ENCODE results near the gene CDHR4.
"Not testable (repeated sequence)": the region's sequence is repeated elsewhere in the genome, so short reads cannot be mapped to it uniquely, and the experiment has no call there.

DNA sequence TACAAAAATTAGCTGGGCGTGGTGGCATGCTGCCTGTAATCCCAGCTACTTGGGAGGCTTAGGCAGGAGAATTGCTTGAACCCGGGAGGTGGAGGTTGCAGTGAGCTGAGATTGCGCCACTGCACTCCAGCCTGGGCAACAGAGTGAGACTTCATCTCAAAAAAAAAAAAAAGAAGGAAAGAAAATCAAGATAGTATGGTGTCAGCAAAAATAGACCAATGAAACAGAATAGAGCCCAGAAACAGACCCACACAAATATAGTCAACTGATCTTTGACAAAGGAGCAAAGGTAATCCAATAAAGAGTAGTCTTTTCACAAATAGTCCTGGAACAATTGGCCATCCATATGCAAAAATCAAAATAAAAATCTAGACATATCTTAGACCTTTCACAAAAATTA, 23.5 kb upstream of the CDHR4 start:
- not testable (repeated sequence) for TF ChIP-seq ATF2 (CRISPR knock-in tag; IDR thresholded peaks at IDR 0.05; ENCODE audit: borderline replicate concordance, low read depth); ESRRA (CRISPR knock-in tag; IDR thresholded peaks at IDR 0.05; ENCODE audit: borderline replicate concordance); MXD4 (CRISPR knock-in tag; IDR thresholded peaks at IDR 0.05; ENCODE audit: borderline replicate concordance); ZNF263 (CRISPR knock-in tag; IDR thresholded peaks at IDR 0.05; ENCODE audit: low read depth)
- TF ChIP-seq, protein P1, sequence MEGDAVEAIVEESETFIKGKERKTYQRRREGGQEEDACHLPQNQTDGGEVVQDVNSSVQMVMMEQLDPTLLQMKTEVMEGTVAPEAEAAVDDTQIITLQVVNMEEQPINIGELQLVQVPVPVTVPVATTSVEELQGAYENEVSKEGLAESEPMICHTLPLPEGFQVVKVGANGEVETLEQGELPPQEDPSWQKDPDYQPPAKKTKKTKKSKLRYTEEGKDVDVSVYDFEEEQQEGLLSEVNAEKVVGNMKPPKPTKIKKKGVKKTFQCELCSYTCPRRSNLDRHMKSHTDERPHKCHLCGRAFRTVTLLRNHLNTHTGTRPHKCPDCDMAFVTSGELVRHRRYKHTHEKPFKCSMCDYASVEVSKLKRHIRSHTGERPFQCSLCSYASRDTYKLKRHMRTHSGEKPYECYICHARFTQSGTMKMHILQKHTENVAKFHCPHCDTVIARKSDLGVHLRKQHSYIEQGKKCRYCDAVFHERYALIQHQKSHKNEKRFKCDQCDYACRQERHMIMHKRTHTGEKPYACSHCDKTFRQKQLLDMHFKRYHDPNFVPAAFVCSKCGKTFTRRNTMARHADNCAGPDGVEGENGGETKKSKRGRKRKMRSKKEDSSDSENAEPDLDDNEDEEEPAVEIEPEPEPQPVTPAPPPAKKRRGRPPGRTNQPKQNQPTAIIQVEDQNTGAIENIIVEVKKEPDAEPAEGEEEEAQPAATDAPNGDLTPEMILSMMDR (IDR thresholded peaks at IDR 0.05) = not testable (repeated sequence)
